Hepatocyte (in vitro differentiated cells): ENCODE results near the gene AAMDC.

ENCODE experiments used
- CTCF ChIP-seq: fragments of 200-600 bp; sonication (generic); IDR thresholded peaks from 2 replicates; pipeline ENCODE4 v1.5.1; 2016; ENCODE audit warnings: antibody characterized with exemption, mild to moderate bottlenecking; ENCODE audit not compliant: poor library complexity
- EZH2 ChIP-seq: fragments of 200-600 bp; sonication (generic); IDR thresholded peaks from 2 replicates; pipeline ENCODE4 v1.6.1; 2016; ENCODE audit warnings: antibody characterized with exemption, mild to moderate bottlenecking, borderline replicate concordance
- EZH2phosphoT487 ChIP-seq: fragments of 200-600 bp; sonication (generic); IDR thresholded peaks from one replicate; pipeline ENCODE4 v1.6.1; 2018; ENCODE audit warnings: antibody characterized with exemption, mild to moderate bottlenecking, low read depth, moderate library complexity; ENCODE audit not compliant: unreplicated experiment, severe bottlenecking

GRCh38 chr11:77783025-77783424 lies 37.9 kb upstream of the AAMDC start:
- TF ChIP-seq EZH2 (no peak), CTCF (no peak), EZH2phosphoT487 (no peak)
